K562 (cell line): ENCODE results near the gene LYZL6.

Experiments used
- POLR2A ChIP-seq: fragments of 450-650 bp; conservative IDR thresholded peaks from 2 replicates; pipeline ENCODE4 v1.6.1; 2016
- RFX5 ChIP-seq: IDR thresholded peaks from 2 replicates; pipeline ENCODE4 v1.6.1; 2011; ENCODE audit warnings: low read depth, mild to moderate bottlenecking, improper control_type of control experiment, low read length
- ZNF133 ChIP-seq: fragments of 250-450 bp; sonication (Bioruptor Pico); IDR thresholded peaks from 2 replicates; pipeline ENCODE4 v1.4.0; 2020; ENCODE audit warnings: mild to moderate bottlenecking

- TF ChIP-seq RFX5: no peak
- no peak for TF ChIP-seq ZNF133 (CRISPR knock-in tag)
- no peak for TF ChIP-seq POLR2A
Observed at GRCh38 chr17:35972066-35972465, 28.6 kb upstream of the LYZL6 start.
